Transverse colon (tissue), 3 donors: ENCODE results near the gene COL4A1.

Experiments
- CTCF ChIP-seq, 5 experiments: fragments of 200-600 bp in 3 of 5; fragments of 450-650 bp in 2 of 5; sonication (generic) in 3 of 5; IDR thresholded peaks; 1 replicate in 2 of 5; 2 replicates in 3 of 5; pipeline ENCODE4 v1.5.1; 2016 to 2017; ENCODE audit warnings: antibody characterized with exemption in 5 of 5, inconsistent platforms in 3 of 5, mild to moderate bottlenecking in 2 of 5, moderate library complexity in 1 of 5
- POLR2A ChIP-seq: fragments of 450-650 bp; IDR thresholded peaks from one replicate; pipeline ENCODE4 v1.6.1; 2016; ENCODE audit warnings: antibody characterized with exemption, mild to moderate bottlenecking, moderate library complexity

- no peak for TF ChIP-seq POLR2A
- no peak for TF ChIP-seq CTCF (IDR thresholded peaks at IDR 0.05)
These were observed 24.6 kb downstream of the COL4A1 start for GRCh38 chr13:110282316-110282841.
